GM12878 (cell line): Measurements from ENCODE around the gene TMEM14B. TPM values are rescaled to one million over a fixed set of nuclear protein-coding genes. Genes with fewer than 3 reads are reported as not detected.

ENCODE experiments used
- ATAC-seq: fragments of 200-7000 bp; cut with Tn5 transposase; 3 replicates; pipeline ENCODE4 v1.9.1; 2020; ENCODE audit warnings: mild to moderate bottlenecking, moderate library complexity
- BruUV-seq: library from RNA; stranded (reverse); fragments of 400-500 nt; replicated peaks from 2 replicates; lab custom pipeline; 2021; lab: Mats Ljungman, UMichigan
- CTCF ChIA-PET: fragments of 300-600 bp; sonication (Branson Sonifier 250); formaldehyde crosslinking; extraction: SDS; loops from one replicate; lab custom pipeline; 2021; ENCODE audit warnings: inconsistent platforms; lab: Yijun Ruan, JAX
- POLR2A ChIA-PET: fragments of 350-600 bp; formaldehyde crosslinking; extraction: SDS; loops from one replicate; lab custom pipeline; 2021; ENCODE audit warnings: inconsistent platforms; lab: Charles Lee
- RAD21 ChIA-PET: fragments of 300-600 bp; sonication (Branson Sonifier 250); formaldehyde crosslinking; loops from one replicate; lab custom pipeline; 2023; ENCODE audit warnings: antibody characterized with exemption; ENCODE audit not compliant: unreplicated experiment; lab: Charles Lee
- SMC1A ChIA-PET: fragments of 300-600 bp; sonication (Branson Sonifier 250); formaldehyde crosslinking; loops from one replicate; lab custom pipeline; 2023; ENCODE audit not compliant: unreplicated experiment, uncharacterized antibody; lab: Charles Lee
- DNase-seq: peaks from one replicate; pipeline ENCODE4 v3.0.0-alpha.2; 2011; ENCODE audit warnings: low read depth, low spot score
- FAIRE-seq: peaks from 3 replicates; lab custom pipeline; 2011; peaks lifted over from hg19 to GRCh38; lab: Jason Lieb, UNC
- H2AFZ ChIP-seq: 2 replicates; pipeline ENCODE4 v1.6.0; 2011; ENCODE audit warnings: low read depth, low read length, control low read depth; ENCODE audit not compliant: control insufficient read depth
- H3K27ac ChIP-seq: 2 replicates; pipeline ENCODE4 v1.5.1; 2011; ENCODE audit warnings: control low read depth; ENCODE audit not compliant: control insufficient read depth, insufficient read depth
- H3K27me3 ChIP-seq, 2 experiments: replicated peaks in 1 of 2; 2 replicates each; pipeline versions ENCODE4 v1.6.0 to v1.6.1; 2011; ENCODE audit warnings: low read length in 1 of 2; ENCODE audit not compliant: control insufficient read depth in 2 of 2, insufficient read depth in 2 of 2
- H3K36me3 ChIP-seq, 2 experiments: 2 replicates each; pipeline ENCODE4 v1.5.1; 2011; ENCODE audit warnings: low read length in 1 of 2; ENCODE audit not compliant: control insufficient read depth in 2 of 2, insufficient read depth in 2 of 2
- H3K4me1 ChIP-seq: 2 replicates; pipeline ENCODE4 v1.6.1; 2011; ENCODE audit warnings: mild to moderate bottlenecking, low read length, moderate library complexity, mixed read lengths; ENCODE audit not compliant: control insufficient read depth, insufficient read depth
- H3K4me2 ChIP-seq: 2 replicates; pipeline ENCODE4 v1.6.0; 2011; ENCODE audit warnings: control low read depth; ENCODE audit not compliant: control insufficient read depth, insufficient read depth
- H3K4me3 ChIP-seq: fragments of 200-600 bp; sonication (generic); 2 replicates; pipeline ENCODE4 v1.5.1; 2016
- H3K79me2 ChIP-seq: 2 replicates; pipeline ENCODE4 v1.6.0; 2011; ENCODE audit warnings: low read length; ENCODE audit not compliant: control insufficient read depth, insufficient read depth
- H3K9ac ChIP-seq: 2 replicates; pipeline ENCODE4 v1.8.0; 2011; ENCODE audit warnings: low read length, control low read depth, mixed read lengths; ENCODE audit not compliant: control insufficient read depth, insufficient read depth
- H3K9me3 ChIP-seq: replicated peaks from 3 replicates; pipeline ENCODE4 v1.5.1; 2011; ENCODE audit warnings: mild to moderate bottlenecking, low read length; ENCODE audit not compliant: control insufficient read depth, insufficient read depth
- H4K20me1 ChIP-seq: 2 replicates; pipeline ENCODE4 v1.6.0; 2011; ENCODE audit not compliant: control insufficient read depth, insufficient read depth
- IKZF1 ChIP-seq: fragments of 450-650 bp; conservative IDR thresholded peaks from 2 replicates; pipeline ENCODE4 v1.6.1; 2017; ENCODE audit warnings: antibody characterized with exemption, mild to moderate bottlenecking
- KLF5 ChIP-seq: fragments of 450-650 bp; IDR thresholded peaks from 2 replicates; pipeline ENCODE4 v1.6.1; 2014; ENCODE audit warnings: mild to moderate bottlenecking; ENCODE audit not compliant: partially characterized antibody
- NFIC ChIP-seq: IDR thresholded peaks from 2 replicates; pipeline ENCODE4 v1.6.1; 2012; ENCODE audit warnings: low read depth, mild to moderate bottlenecking, inconsistent platforms, low read length, moderate library complexity
- SMC3 ChIP-seq: IDR thresholded peaks from 2 replicates; pipeline ENCODE4 v1.6.1; 2011; ENCODE audit warnings: low read length, improper control_type of control experiment, borderline replicate concordance
- in situ Hi-C: fragments of 300-500 bp; cut with MboI; formaldehyde crosslinking; loops from 9 replicates; pipeline ENCODE4 v1.14.3; 2018; ENCODE audit warnings: mixed read lengths
- intact Hi-C: fragments of 100-400 bp; cut with micrococcal nuclease; formaldehyde crosslinking; loops from one replicate; pipeline ENCODE4 v1.14.2; 2022; ENCODE audit not compliant: unreplicated experiment
- polyA plus RNA-seq, 11 experiments: library from polyadenylated mRNA; depleted of rRNA in 4 of 11; unstranded in 6 of 11; stranded (reverse) in 5 of 11; fragments of >200 nt; fragmentation: Nextera tagmentation in 4 of 11; fragmentation: Illumina TruSeq in 1 of 11; extraction: Ambion mirVana in 4 of 11; extraction: Trizol in 1 of 11; gene quantifications; 1 replicate in 1 of 11; 2 replicates in 10 of 11; pipeline versions ENCODE4 v1.2.1 to v1.2.3, GENCODE V29; 2011 to 2016; ENCODE audit warnings: inconsistent platforms in 2 of 11, missing spikeins in 2 of 11, low read depth in 1 of 11
- total RNA-seq, 4 experiments: library from RNA; depleted of rRNA in 3 of 4; stranded (reverse); fragments of >200 nt in 3 of 4; fragmentation: Illumina TruSeq in 1 of 4; extraction: Trizol in 1 of 4; gene quantifications; 2 replicates each; pipeline versions ENCODE4 v1.2.1 to v1.2.3, GENCODE V29; 2013 to 2021
- TF ChIP-seq, protein P1 (sequence below): IDR thresholded peaks from 2 replicates; pipeline ENCODE4 v1.6.1; 2011; ENCODE audit warnings: mild to moderate bottlenecking, low read depth, low read length, moderate library complexity; ENCODE audit not compliant: insufficient replicate concordance
- TF ChIP-seq, protein P2 (sequence below): IDR thresholded peaks from 2 replicates; pipeline ENCODE4 v1.6.1; 2011; ENCODE audit warnings: borderline replicate concordance, low read depth, mild to moderate bottlenecking, moderate library complexity, mixed read lengths, low read length; ENCODE audit not compliant: insufficient read depth; ENCODE audit errors: extremely low read length

The TMEM14B gene
- total and polyA plus RNA-seq, 10 of the 15 experiments (the other 5 are each of a cell fraction or from before 2014, with no cell fraction given) = 80.5 to 399 (median 136) TPM

DNA sequence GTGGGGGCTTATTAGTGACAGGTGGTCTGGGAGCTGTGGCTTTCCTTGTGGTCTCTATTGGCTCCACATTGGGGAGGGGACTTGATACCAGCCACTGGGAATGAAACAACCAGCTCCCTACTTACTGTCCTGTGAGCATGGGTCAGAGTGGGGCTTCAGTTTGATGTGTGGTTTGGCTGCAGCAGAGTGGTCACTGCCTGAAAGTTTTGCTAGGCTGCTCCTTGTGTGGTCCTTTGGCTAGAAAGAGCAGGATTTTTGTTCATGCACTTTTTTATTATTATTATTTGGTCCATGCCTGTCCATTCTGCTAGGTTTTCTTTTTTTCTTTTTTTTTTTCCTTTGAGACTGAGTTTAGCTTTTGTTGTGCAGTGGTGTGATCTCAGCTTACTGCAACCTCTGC, 7.5 kb upstream of the TMEM14B start:
- H3K4me2 ChIP-seq = no peak overlapping the region
- ATAC-seq (no peak), DNase-seq (no peak), FAIRE-seq (no peak)
- H3K36me3 ChIP-seq = no peaks in the 10 kb centered on the region
- H3K4me1 ChIP-seq = no peaks in the 10 kb centered on the region
- H3K27ac ChIP-seq = no peak overlapping the region
- no peak overlapping the region for H3K4me3 ChIP-seq
- H3K27me3 ChIP-seq = no peaks in the 10 kb centered on the region
- H2AFZ ChIP-seq = no peak overlapping the region
- intact Hi-C loops = no loop called here
- no peaks in the 10 kb centered on the region for H4K20me1 ChIP-seq
- ChIA-PET SMC1A (no interaction called here), CTCF (no interaction called here), POLR2A (interaction anchor here (0.6 kb wide), 1 partner anchor 472 kb away, joined by 3 read pairs; no protein-coding TSS in a partner anchor), RAD21 (no interaction called here)
- BruUV-seq = no TSS peak
- no peak for TF ChIP-seq SMC3
- TF ChIP-seq, protein P1, sequence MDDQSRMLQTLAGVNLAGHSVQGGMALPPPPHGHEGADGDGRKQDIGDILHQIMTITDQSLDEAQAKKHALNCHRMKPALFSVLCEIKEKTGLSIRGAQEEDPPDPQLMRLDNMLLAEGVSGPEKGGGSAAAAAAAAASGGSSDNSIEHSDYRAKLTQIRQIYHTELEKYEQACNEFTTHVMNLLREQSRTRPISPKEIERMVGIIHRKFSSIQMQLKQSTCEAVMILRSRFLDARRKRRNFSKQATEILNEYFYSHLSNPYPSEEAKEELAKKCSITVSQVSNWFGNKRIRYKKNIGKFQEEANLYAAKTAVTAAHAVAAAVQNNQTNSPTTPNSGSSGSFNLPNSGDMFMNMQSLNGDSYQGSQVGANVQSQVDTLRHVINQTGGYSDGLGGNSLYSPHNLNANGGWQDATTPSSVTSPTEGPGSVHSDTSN = no peak
- no peak for TF ChIP-seq NFIC
- TF ChIP-seq KLF5 = no peak
- TF ChIP-seq, protein P2, sequence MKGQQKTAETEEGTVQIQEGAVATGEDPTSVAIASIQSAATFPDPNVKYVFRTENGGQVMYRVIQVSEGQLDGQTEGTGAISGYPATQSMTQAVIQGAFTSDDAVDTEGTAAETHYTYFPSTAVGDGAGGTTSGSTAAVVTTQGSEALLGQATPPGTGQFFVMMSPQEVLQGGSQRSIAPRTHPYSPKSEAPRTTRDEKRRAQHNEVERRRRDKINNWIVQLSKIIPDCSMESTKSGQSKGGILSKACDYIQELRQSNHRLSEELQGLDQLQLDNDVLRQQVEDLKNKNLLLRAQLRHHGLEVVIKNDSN = no peak
- no peak for TF ChIP-seq IKZF1
- no peaks in the 10 kb centered on the region for H3K79me2 ChIP-seq
- no peaks in the 10 kb centered on the region; the same call in 2 of the 3 replicates for H3K9me3 ChIP-seq
- in situ Hi-C loops = no loop called here
- H3K9ac ChIP-seq = no peak overlapping the region
